ENCODE results near the gene PTCH2.
"Not testable (repeated sequence)": the region's sequence is repeated elsewhere in the genome, so short reads cannot be mapped to it uniquely, and the experiment has no call there.

PTCH2 gene

DNA sequence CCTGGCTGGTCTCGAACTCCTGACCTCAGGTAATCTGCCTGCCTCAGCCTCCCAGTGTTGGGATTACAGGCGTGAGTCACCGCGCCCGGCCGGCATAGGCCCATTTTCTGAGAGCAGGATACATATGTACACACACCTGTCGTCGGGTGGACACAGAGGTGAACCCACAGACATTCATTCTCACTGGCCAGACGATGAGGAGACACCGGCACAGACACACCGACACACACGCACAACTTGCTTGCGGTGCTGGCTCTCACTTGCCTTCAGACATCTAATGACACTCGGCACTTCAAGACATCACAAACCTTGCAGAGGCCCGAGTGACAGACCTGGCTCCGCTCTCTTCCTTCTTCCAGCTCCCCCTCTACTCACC, 579 bp downstream of the PTCH2 start:
- Histone ChIP-seq H3K4me3 (ENCODE audit: low read depth, low read length) (peak overlapping the region; percentile 68), H3K4me1 (ENCODE audit: control insufficient read depth, insufficient read depth, low read length) (no peaks in the 10 kb centered on the region; the same call in 1 of the 2 replicates), H3K27me3 (ENCODE audit: control insufficient read depth, insufficient read depth, low read length) (peaks cover 12% of the 10 kb centered on the region), H3K9ac (ENCODE audit: low read length) (peak overlapping the region; percentile 43), H3K27ac (ENCODE audit: low read depth, low read length) (no peak overlapping the region), H3K36me3 (ENCODE audit: control insufficient read depth, insufficient read depth, low read length) (no peaks in the 10 kb centered on the region), H3K9me3 (ENCODE audit: control insufficient read depth, insufficient read depth, low read depth, low read length) (no peaks in the 10 kb centered on the region)

- Histone ChIP-seq H3K4me1 (ENCODE audit: control insufficient read depth, insufficient read depth, low read length) (no peaks in the 10 kb centered on the region; the same call in 1 of the 2 replicates), H3K27me3 (ENCODE audit: control insufficient read depth, insufficient read depth, low read length) (peaks cover 12% of the 10 kb centered on the region), H3K4me3 (ENCODE audit: low read depth, low read length) (no peak overlapping the region), H3K36me3 (ENCODE audit: control insufficient read depth, insufficient read depth, low read length) (no peaks in the 10 kb centered on the region), H3K9ac (ENCODE audit: low read length) (no peak overlapping the region), H3K9me3 (ENCODE audit: control insufficient read depth, insufficient read depth, low read depth, low read length) (no peaks in the 10 kb centered on the region), H3K27ac (ENCODE audit: low read depth, low read length) (no peak overlapping the region)
Measured at GRCh38 chr1:44839576-44839975, 3.5 kb downstream of the PTCH2 start.

DNA sequence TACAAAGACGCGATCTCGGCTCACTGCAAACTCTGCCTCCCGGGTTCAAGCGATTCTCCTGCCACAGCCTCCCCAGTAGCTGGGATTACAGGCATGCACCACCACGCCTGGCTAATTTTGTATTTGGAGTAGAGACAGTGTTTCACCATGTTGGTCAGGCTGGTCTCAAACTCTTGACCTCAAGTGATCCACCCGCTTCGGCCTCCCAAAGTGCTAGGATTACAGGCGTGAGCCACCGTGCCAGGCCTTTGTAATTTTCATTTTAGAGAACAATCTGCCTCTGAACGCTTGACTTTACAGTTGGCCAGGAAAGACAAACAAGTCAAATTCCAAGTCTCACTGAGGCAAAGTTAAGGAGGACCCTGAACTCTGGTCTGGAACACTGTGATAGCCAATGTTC, 4.8 kb downstream of the PTCH2 start:
- H3K4me3 ChIP-seq (ENCODE audit: low read depth, low read length); H3K27ac ChIP-seq (ENCODE audit: low read depth, low read length); H3K4me1 ChIP-seq (ENCODE audit: control insufficient read depth, insufficient read depth, low read length); H3K9me3 ChIP-seq (ENCODE audit: control insufficient read depth, insufficient read depth, low read depth, low read length); H3K36me3 ChIP-seq (ENCODE audit: control insufficient read depth, insufficient read depth, low read length); H3K9ac ChIP-seq (ENCODE audit: low read length): not testable (repeated sequence)
- peaks cover 12% of the 10 kb centered on the region for H3K27me3 ChIP-seq (ENCODE audit: control insufficient read depth, insufficient read depth, low read length)

- no peak overlapping the region for H3K4me3 ChIP-seq (ENCODE audit: low read depth, low read length)
- no peaks in the 10 kb centered on the region for H3K36me3 ChIP-seq (ENCODE audit: control insufficient read depth, insufficient read depth, low read length)
- H3K4me1 ChIP-seq (ENCODE audit: control insufficient read depth, insufficient read depth, low read length) = peaks cover 15% of the 10 kb centered on the region
- H3K9ac ChIP-seq (ENCODE audit: low read length) = no peak overlapping the region
- no peaks in the 10 kb centered on the region for H3K27me3 ChIP-seq (ENCODE audit: control insufficient read depth, insufficient read depth, low read length)
- no peak overlapping the region for H3K27ac ChIP-seq (ENCODE audit: low read depth, low read length)
- no peaks in the 10 kb centered on the region for H3K9me3 ChIP-seq (ENCODE audit: control insufficient read depth, insufficient read depth, low read depth, low read length)
Measured at GRCh38 chr1:44835738-44836675, 7.0 kb downstream of the PTCH2 start.

GRCh38 chr1:44834328-44834727, 8.7 kb downstream of the PTCH2 start:
- Histone ChIP-seq H3K27me3 (ENCODE audit: control insufficient read depth, insufficient read depth, low read length) (no peaks in the 10 kb centered on the region), H3K9ac (ENCODE audit: low read length) (no peak overlapping the region), H3K36me3 (ENCODE audit: control insufficient read depth, insufficient read depth, low read length) (no peaks in the 10 kb centered on the region), H3K4me3 (ENCODE audit: low read depth, low read length) (no peak overlapping the region), H3K9me3 (ENCODE audit: control insufficient read depth, insufficient read depth, low read depth, low read length) (no peaks in the 10 kb centered on the region), H3K4me1 (ENCODE audit: control insufficient read depth, insufficient read depth, low read length) (peaks cover 20% of the 10 kb centered on the region), H3K27ac (ENCODE audit: low read depth, low read length) (no peak overlapping the region)

GRCh38 chr1:44832056-44832705, 10.9 kb downstream of the PTCH2 start:
- no peaks in the 10 kb centered on the region for H3K27me3 ChIP-seq (ENCODE audit: control insufficient read depth, insufficient read depth, low read length)
- H3K27ac ChIP-seq (ENCODE audit: low read depth, low read length) = no peak overlapping the region
- no peaks in the 10 kb centered on the region for H3K9me3 ChIP-seq (ENCODE audit: control insufficient read depth, insufficient read depth, low read depth, low read length)
- no peaks in the 10 kb centered on the region for H3K36me3 ChIP-seq (ENCODE audit: control insufficient read depth, insufficient read depth, low read length)
- H3K9ac ChIP-seq (ENCODE audit: low read length) = no peak overlapping the region
- no peak overlapping the region for H3K4me3 ChIP-seq (ENCODE audit: low read depth, low read length)
- peaks cover 20% of the 10 kb centered on the region for H3K4me1 ChIP-seq (ENCODE audit: control insufficient read depth, insufficient read depth, low read length)

DNA sequence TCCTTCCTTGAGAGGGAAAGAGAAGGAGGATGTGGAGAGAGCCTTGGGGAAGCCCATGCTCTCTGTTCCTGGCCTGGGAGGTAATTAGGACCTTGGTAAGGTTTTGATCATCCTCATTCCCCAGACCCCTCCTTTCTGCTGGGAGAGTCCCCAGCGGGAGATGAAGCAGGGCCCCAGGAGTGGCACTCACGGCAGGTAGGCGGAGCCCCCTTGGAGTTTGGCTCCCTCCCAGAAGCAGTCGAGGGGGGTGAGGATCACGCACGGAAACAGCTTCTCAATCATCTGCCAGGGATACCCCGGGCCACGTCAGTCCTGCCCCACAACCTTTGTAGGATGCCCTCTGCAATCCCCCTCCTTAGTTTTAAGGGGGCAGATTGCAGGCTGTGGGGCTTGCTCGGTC, 11.5 kb downstream of the PTCH2 start:
- peaks cover 24% of the 10 kb centered on the region for H3K4me1 ChIP-seq (ENCODE audit: control insufficient read depth, insufficient read depth, low read length)
- H3K9me3 ChIP-seq (ENCODE audit: control insufficient read depth, insufficient read depth, low read depth, low read length) = no peaks in the 10 kb centered on the region
- H3K27me3 ChIP-seq (ENCODE audit: control insufficient read depth, insufficient read depth, low read length) = no peaks in the 10 kb centered on the region
- H3K27ac ChIP-seq (ENCODE audit: low read depth, low read length) = no peak overlapping the region
- H3K36me3 ChIP-seq (ENCODE audit: control insufficient read depth, insufficient read depth, low read length) = no peaks in the 10 kb centered on the region
- no peak overlapping the region for H3K4me3 ChIP-seq (ENCODE audit: low read depth, low read length)
- no peak overlapping the region for H3K9ac ChIP-seq (ENCODE audit: low read length)

- Histone ChIP-seq H3K36me3 (ENCODE audit: control insufficient read depth, insufficient read depth, low read length) (no peaks in the 10 kb centered on the region), H3K9me3 (ENCODE audit: control insufficient read depth, insufficient read depth, low read depth, low read length) (no peaks in the 10 kb centered on the region), H3K9ac (ENCODE audit: low read length) (no peak overlapping the region), H3K27ac (ENCODE audit: low read depth, low read length) (no peak overlapping the region), H3K27me3 (ENCODE audit: control insufficient read depth, insufficient read depth, low read length) (no peaks in the 10 kb centered on the region), H3K4me1 (ENCODE audit: control insufficient read depth, insufficient read depth, low read length) (peaks cover 24% of the 10 kb centered on the region), H3K4me3 (ENCODE audit: low read depth, low read length) (no peak overlapping the region)
Measured at GRCh38 chr1:44830900-44831304, 12.2 kb downstream of the PTCH2 start.

DNA sequence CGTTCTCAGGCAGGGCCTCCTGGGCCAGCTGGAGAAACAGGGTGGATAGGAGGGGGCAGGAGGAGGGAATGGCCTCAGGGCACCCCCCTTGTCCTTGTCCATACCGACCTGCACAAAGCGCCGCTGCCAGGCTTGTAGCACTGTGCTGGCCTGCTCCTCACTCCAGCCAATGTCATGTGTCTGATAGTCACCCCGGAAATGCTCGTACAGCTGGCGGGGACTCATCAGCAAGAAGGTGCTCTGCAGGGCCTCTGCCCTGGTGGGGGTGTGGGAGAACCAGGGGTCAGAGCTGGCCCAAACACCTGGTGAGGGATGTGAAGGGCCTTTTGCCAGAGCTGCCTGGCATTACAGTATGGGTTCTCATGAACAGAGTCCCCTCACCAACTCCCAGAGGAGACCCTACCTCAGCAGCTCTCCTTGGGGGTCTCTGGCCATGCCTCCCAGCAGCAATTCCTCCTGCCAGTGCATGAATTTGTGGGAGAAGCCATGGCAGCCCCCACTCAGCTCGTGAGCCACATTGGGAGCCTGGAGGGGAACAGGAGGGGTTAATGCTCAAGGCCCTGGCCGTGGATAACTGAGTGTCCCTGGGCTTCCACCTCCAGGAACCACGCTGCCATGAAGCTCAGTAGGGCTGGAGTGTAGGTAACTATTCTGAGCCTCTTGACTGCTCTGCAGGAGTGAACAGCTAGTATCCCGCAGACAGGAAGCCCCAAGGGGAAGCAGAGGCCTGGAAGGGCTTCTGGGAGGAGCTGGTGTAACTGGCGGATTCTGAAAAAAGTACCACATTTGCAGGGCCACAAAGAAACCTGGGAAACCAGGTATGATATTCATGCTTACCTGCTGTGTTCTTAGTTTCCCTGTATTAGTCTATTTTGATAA, 13.3 kb downstream of the PTCH2 start:
- Histone ChIP-seq H3K9ac (ENCODE audit: low read length) (no peak overlapping the region), H3K4me3 (ENCODE audit: low read depth, low read length) (no peak overlapping the region), H3K36me3 (ENCODE audit: control insufficient read depth, insufficient read depth, low read length) (no peaks in the 10 kb centered on the region), H3K27me3 (ENCODE audit: control insufficient read depth, insufficient read depth, low read length) (no peaks in the 10 kb centered on the region), H3K4me1 (ENCODE audit: control insufficient read depth, insufficient read depth, low read length) (peaks cover 24% of the 10 kb centered on the region), H3K27ac (ENCODE audit: low read depth, low read length) (no peak overlapping the region), H3K9me3 (ENCODE audit: control insufficient read depth, insufficient read depth, low read depth, low read length) (no peaks in the 10 kb centered on the region)

DNA sequence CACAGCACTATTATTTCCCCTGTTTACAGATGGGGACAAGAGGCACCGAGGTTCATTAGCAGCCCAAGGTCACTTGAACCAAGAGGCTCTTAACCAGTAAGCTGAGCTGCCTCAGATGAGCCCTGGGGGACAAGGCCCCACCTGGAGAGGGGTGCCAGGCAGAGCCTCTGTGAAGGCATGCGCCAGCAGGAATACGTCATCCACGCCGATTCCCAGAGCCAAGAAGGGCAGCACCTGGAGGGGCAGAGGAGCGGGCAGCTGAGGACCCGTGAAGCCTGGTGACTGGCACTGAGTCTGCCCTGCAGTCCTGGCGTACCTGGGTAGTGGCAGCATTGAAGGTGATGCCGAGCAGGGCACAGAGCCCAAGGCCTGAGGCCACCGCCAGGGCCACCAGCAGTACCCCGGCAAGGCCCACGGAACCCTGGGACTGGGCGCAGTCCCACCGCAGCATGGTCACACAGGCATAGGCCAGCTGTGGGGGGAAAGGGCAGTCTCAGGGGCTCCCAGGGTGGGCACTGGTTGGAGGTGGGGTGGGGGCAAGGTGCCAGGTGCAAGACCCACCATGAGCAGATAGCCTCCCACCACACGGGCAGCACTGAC, 14.1 kb downstream of the PTCH2 start:
- Histone ChIP-seq H3K4me3 (ENCODE audit: low read depth, low read length) (no peak overlapping the region), H3K27ac (ENCODE audit: low read depth, low read length) (no peak overlapping the region), H3K27me3 (ENCODE audit: control insufficient read depth, insufficient read depth, low read length) (no peaks in the 10 kb centered on the region), H3K4me1 (ENCODE audit: control insufficient read depth, insufficient read depth, low read length) (peaks cover 24% of the 10 kb centered on the region), H3K9me3 (ENCODE audit: control insufficient read depth, insufficient read depth, low read depth, low read length) (no peaks in the 10 kb centered on the region), H3K36me3 (ENCODE audit: control insufficient read depth, insufficient read depth, low read length) (no peaks in the 10 kb centered on the region), H3K9ac (ENCODE audit: low read length) (no peak overlapping the region)
